Peyer's patch (tissue), 4 donors: Measurements from ENCODE around the gene ALX3. TPM values are rescaled to one million over a fixed set of nuclear protein-coding genes. Genes with fewer than 3 reads are reported as not detected.

ENCODE experiments used
- DNase-seq, 3 donors: peaks; one replicate each; pipeline ENCODE4 v3.0.0-alpha.2; 2017 to 2019
- H3K27ac ChIP-seq, 4 donors: fragments of 200-600 bp; sonication (generic); one replicate each; pipeline ENCODE4 v1.5.1; 2016 to 2019
- H3K27me3 ChIP-seq, 2 donors: fragments of 200-600 bp; sonication (generic); one replicate each; pipeline ENCODE4 v1.5.1; 2019
- H3K36me3 ChIP-seq, 3 donors: fragments of 200-600 bp; sonication (generic); one replicate each; pipeline ENCODE4 v1.5.1; 2016 to 2019
- H3K4me1 ChIP-seq, 4 donors: fragments of 200-600 bp; sonication (generic); one replicate each; pipeline ENCODE4 v1.5.1; 2016 to 2019
- H3K4me3 ChIP-seq, 4 donors: fragments of 200-600 bp; sonication (generic); 1 replicate in 3 of 4; 2 replicates in 1 of 4; pipeline ENCODE4 v1.5.1; 2016 to 2019; ENCODE audit warnings: mild to moderate bottlenecking in 1 of 4
- H3K9me3 ChIP-seq, 4 donors: fragments of 200-600 bp; sonication (generic); one replicate each; pipeline ENCODE4 v1.5.1; 2016 to 2019; ENCODE audit warnings: mild to moderate bottlenecking in 1 of 4
- CTCF ChIP-seq, 6 experiments: fragments of 450-650 bp in 4 of 6; fragments of 200-600 bp in 2 of 6; sonication (generic) in 1 of 6; IDR thresholded peaks; one replicate each; pipeline ENCODE4 v1.5.1; 2017 to 2019; ENCODE audit warnings: antibody characterized with exemption in 6 of 6, mild to moderate bottlenecking in 3 of 6, moderate library complexity in 1 of 6
- POLR2A ChIP-seq, 2 donors: fragments of 450-650 bp; IDR thresholded peaks; one replicate each; pipeline ENCODE4 v1.5.1; 2017; ENCODE audit warnings: antibody characterized with exemption in 2 of 2, mild to moderate bottlenecking in 2 of 2, moderate library complexity in 2 of 2
- total RNA-seq, 4 donors: library from RNA; depleted of rRNA; stranded (reverse); fragments of >200 nt; gene quantifications; one replicate each; pipeline ENCODE4 v1.1.0, GENCODE V29; 2016

The ALX3 gene
- total RNA-seq, 4 donors from 2014 or later = not detected

- TF ChIP-seq POLR2A (IDR thresholded peaks at IDR 0.05) (no peak), CTCF (IDR thresholded peaks at IDR 0.05) (no peak)
- peaks cover 0 to 19% (median 11%) of the 10 kb centered on the region in 4 donors for H3K4me1 ChIP-seq
- no peak overlapping the region for H3K4me3 ChIP-seq
- H3K36me3 ChIP-seq = no peaks in the 10 kb centered on the region
- no peak for DNase-seq
- peaks cover 0 to 24% of the 10 kb centered on the region in 2 donors for H3K27me3 ChIP-seq
- no peak overlapping the region for H3K27ac ChIP-seq
- no peaks in the 10 kb centered on the region for H3K9me3 ChIP-seq
Measured at GRCh38 chr1:110074166-110074565, 3.7 kb upstream of the ALX3 start.

GRCh38 chr1:110070282-110070669, 196 bp downstream of the ALX3 start:
- no peak for DNase-seq
- TF ChIP-seq CTCF (IDR thresholded peaks at IDR 0.05) = no peak
- TF ChIP-seq POLR2A (IDR thresholded peaks at IDR 0.05) = no peak
- peak overlapping the region in 2 of 4 donors; percentile 27 to 30 for H3K4me3 ChIP-seq

GRCh38 chr1:110069404-110070281, 829 bp downstream of the ALX3 start:
- TF ChIP-seq CTCF (IDR thresholded peaks at IDR 0.05) = no peak
- TF ChIP-seq POLR2A (IDR thresholded peaks at IDR 0.05) = no peak
- Histone ChIP-seq H3K36me3 (no peaks in the 10 kb centered on the region), H3K9me3 (no peaks in the 10 kb centered on the region), H3K4me1 (peaks cover 3 to 39% (median 23%) of the 10 kb centered on the region in 4 donors), H3K27me3 (peaks cover 0 to 48% of the 10 kb centered on the region in 2 donors), H3K4me3 (peak overlapping the region in 2 of 4 donors; percentile 27 to 30), H3K27ac (no peak overlapping the region)
- no peak for DNase-seq

More at GRCh38 chr1:110070282-110070669, 196 bp downstream of the ALX3 start:
- Histone ChIP-seq H3K27me3 (peaks cover 0 to 48% of the 10 kb centered on the region in 2 donors), H3K36me3 (no peaks in the 10 kb centered on the region), H3K27ac (no peak overlapping the region), H3K4me1 (peaks cover 3 to 39% (median 23%) of the 10 kb centered on the region in 4 donors), H3K9me3 (no peaks in the 10 kb centered on the region)

GRCh38 chr1:110068646-110069403, 1.6 kb downstream of the ALX3 start:
- H3K4me1 ChIP-seq = peaks cover 3 to 39% (median 23%) of the 10 kb centered on the region in 4 donors
- H3K9me3 ChIP-seq = no peaks in the 10 kb centered on the region
- peaks cover 0 to 48% of the 10 kb centered on the region in 2 donors for H3K27me3 ChIP-seq
- TF ChIP-seq POLR2A (IDR thresholded peaks at IDR 0.05) (no peak), CTCF (IDR thresholded peaks at IDR 0.05) (no peak)
- no peak for DNase-seq
- H3K36me3 ChIP-seq = no peaks in the 10 kb centered on the region
- no peak overlapping the region for H3K27ac ChIP-seq
- peak overlapping the region in 1 of 4 donors; percentile 27 for H3K4me3 ChIP-seq

GRCh38 chr1:110067893-110068645, 2.4 kb downstream of the ALX3 start:
- Histone ChIP-seq H3K4me3 (peak overlapping the region in 2 of 4 donors; percentile 12 to 27), H3K36me3 (no peaks in the 10 kb centered on the region), H3K27me3 (peaks cover 0 to 48% of the 10 kb centered on the region in 2 donors), H3K9me3 (no peaks in the 10 kb centered on the region), H3K4me1 (peaks cover 3 to 39% (median 23%) of the 10 kb centered on the region in 4 donors), H3K27ac (no peak overlapping the region)
- TF ChIP-seq CTCF (IDR thresholded peaks at IDR 0.05) = no peak
- no peak for TF ChIP-seq POLR2A (IDR thresholded peaks at IDR 0.05)
- DNase-seq = no peak
